ENCODE measurements around the gene UROS.

DNA sequence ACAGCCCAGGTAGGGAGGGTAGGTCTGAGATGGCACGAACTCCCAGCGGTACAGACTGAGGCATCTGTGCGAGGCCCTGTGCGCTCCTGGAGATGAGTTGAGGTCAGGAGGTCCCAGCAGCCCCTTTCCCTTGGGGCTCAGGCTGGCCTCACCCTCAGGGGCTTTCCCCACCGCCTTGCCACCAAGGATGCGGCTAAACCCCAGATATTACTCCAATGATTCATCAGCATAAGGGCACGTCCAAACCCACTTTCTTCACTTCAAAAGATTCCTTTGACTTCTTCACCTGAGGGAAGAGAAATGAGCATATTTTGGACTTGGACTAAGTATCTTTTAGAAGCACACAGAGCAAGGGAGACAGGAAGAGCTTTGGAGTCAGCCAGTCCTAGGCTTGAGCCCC lies 20.3 kb downstream of the UROS start:
- TF ChIP-seq, protein P1, sequence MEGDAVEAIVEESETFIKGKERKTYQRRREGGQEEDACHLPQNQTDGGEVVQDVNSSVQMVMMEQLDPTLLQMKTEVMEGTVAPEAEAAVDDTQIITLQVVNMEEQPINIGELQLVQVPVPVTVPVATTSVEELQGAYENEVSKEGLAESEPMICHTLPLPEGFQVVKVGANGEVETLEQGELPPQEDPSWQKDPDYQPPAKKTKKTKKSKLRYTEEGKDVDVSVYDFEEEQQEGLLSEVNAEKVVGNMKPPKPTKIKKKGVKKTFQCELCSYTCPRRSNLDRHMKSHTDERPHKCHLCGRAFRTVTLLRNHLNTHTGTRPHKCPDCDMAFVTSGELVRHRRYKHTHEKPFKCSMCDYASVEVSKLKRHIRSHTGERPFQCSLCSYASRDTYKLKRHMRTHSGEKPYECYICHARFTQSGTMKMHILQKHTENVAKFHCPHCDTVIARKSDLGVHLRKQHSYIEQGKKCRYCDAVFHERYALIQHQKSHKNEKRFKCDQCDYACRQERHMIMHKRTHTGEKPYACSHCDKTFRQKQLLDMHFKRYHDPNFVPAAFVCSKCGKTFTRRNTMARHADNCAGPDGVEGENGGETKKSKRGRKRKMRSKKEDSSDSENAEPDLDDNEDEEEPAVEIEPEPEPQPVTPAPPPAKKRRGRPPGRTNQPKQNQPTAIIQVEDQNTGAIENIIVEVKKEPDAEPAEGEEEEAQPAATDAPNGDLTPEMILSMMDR (IDR thresholded peaks at IDR 0.05), result no peak
- TF ChIP-seq POLR2A (IDR thresholded peaks at IDR 0.05), result no peak
